RPMI8226 (cell line): Measurements from ENCODE around the gene MIEN1.
"Not testable (repeated sequence)": the region's sequence is repeated elsewhere in the genome, so short reads cannot be mapped to it uniquely, and the experiment has no call there.

ENCODE experiments used
- DNase-seq: peaks from one replicate; pipeline ENCODE4 v3.0.0-alpha.2; 2015

Gene MIEN1

GRCh38 chr17:39715375-39716072, 14.8 kb downstream of the MIEN1 start:
- no peak for DNase-seq

DNA sequence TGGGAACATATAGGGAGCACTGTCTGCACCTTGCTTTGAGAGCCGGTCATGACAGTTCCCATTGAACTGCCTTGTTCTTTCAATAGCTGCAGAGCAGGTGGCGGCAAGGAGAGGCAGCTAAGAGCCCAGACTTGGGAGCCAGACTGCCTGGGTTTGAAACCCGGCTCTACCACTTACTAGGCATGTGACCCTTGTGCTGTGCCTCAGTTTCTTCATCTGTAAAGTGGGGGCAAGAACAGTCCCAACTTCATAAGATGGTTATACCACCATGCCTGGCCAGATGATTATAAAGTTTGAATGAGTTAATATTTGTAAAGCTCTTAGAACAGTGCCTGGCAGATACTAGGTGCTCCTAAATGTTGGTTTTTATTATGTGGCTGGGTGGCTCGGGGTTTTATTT, 16.1 kb downstream of the MIEN1 start:
- no peak for DNase-seq

- no peak for DNase-seq
Measured at GRCh38 chr17:39711851-39712250, 18.5 kb downstream of the MIEN1 start.

GRCh38 chr17:39711071-39711470, 19.3 kb downstream of the MIEN1 start:
- not testable (repeated sequence) for DNase-seq

- no peak for DNase-seq
Measured at GRCh38 chr17:39709998-39710964, 20.1 kb downstream of the MIEN1 start.

DNA sequence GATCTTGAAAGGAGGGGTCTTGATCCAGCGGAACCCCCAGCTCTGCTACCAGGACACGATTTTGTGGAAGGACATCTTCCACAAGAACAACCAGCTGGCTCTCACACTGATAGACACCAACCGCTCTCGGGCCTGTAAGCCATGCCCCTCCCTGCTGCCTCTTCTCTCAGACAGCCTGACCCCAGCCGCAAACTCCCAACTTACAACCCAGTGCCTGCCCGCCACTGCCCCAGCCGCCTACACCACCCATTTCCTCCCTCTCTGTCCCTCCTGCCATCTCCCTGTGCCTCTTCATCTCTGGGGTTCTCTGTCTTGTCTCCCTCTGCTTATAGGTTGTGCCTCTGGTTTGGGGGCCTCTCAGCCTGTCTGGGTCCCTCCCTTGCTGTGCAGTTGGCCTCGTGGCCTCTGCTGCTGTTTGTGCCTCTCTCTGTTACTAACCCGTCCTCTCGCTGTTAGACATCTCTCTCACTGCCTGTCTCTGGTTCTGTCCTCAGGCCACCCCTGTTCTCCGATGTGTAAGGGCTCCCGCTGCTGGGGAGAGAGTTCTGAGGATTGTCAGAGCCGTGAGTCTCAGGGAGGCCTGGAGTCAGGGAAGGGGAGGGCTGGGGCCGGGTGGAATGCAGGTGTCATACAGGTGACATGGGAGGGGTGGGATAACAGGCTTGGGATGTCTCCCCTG, 20.9 kb downstream of the MIEN1 start:
- DNase-seq = no peak

DNA sequence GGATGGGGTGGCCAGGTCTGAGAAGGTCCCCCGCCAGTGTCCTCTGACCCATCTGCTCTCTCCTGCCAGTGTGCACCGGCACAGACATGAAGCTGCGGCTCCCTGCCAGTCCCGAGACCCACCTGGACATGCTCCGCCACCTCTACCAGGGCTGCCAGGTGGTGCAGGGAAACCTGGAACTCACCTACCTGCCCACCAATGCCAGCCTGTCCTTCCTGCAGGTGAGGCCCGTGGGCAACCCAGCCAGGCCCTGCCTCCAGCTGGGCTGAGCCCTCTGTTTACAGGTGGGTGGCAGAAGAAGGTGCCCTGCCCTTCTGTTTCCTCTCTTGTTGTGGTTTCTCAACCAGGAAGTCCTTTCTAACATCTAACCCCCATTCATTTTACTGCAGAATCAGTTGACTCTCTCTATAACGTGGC, 23.4 kb downstream of the MIEN1 start:
- DNase-seq = peak; percentile 40

- no peak for DNase-seq
Measured at GRCh38 chr17:39706383-39706782, 23.9 kb downstream of the MIEN1 start.

GRCh38 chr17:39705786-39706348, 24.5 kb downstream of the MIEN1 start:
- no peak for DNase-seq

DNA sequence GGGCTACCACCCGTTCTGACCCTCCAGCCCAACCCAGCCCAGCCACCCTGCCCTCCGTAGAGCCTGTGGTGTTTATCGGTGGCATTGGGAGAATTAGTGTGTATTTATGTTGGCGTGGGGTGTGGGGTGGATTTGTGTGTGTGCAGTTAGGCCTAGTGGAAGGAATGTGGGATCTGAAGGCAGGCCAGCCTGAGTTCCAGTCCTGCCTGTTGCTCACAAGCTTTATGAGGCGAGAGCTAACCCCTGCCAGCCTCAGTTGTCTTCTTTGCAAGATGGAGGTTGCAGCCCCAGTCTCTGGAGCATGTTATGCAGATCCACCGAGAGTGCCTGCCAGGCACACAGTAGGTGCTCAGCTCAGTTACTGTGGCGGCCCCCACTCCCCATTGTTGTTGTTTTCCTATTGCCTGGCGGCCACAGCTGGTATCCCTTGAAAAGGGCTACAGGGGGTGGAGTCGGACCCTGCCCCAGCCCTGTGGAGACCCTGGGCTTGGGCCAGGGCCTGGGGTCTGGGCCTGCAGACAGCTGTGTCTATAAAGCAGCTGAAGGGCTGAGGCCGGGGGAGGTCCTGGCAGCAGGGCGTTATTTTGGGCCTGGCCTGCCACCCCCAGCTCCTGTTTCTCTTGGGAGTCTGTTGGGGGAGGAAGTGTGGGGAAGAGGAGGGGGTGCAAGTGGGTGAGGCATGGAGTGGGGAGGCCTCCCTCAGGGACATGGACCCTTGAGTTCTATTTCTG, 25.3 kb downstream of the MIEN1 start:
- no peak for DNase-seq

DNA sequence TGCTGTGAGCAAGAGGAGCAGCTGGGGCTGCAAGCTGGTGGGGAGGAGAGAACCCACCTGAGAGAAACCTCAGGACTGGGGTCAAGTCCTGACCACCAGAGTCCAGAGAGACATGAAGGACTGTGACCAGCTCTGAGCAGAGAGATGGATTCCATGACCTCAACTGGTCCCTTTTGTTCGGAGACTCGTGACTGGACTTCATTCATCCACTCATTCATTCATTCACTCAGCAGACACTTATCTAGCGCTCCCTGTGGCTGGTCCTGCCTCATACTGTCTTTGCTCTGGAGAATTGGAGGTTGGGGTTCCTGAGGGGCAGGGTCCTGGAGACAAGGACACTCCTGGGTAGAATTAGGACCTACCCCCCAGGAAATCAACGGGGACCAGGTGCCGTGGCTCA, 26.4 kb downstream of the MIEN1 start:
- no peak for DNase-seq

DNA sequence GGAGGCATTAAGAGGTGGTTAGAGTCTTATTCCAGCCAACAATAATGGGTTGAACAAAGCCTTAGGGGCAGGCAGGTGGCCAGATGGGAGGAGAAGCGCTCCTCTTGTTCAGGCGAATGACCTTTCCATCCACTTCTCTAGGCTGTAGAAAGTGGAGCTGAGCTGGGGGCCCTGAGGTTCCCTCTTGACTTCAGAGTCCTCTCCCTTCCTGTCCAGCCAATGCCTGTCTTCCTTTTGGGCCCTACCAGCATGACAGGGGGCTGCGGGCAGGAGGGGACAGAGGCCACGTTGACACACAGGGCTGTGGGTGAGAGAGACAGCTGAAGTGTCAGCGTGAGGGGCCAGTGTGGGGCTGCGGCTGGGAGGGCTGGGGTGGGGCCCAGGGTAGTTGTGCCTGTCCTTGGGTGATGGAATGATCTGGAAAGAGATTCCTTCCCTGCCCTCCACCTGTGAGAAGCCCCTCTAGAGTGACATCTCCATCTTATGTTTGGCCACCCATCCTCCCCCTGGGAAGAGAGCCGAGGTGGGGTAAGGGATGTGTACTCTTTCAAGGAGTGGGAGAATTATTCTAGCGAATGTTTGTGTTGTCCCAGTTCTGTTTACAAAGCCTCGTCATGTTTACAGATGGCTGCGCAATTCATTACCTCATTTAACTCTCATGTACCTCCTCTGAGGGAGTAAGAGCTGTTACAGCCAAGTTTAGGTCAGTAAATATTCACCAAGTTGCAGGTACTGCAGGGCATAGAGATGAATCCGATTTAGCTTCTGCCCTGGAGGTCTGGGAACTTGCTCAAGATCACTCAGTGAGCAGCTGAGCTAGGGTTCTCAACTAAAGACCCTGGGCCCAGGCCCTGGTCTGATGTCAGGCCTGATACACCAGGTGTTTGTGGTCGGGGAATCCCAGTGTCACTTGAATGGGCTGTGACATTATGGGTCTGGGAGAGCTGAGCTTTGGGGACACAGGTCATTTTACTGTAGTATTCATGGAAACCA, 27.1 kb downstream of the MIEN1 start:
- DNase-seq = peak; percentile 46

- no peak for DNase-seq
Measured at GRCh38 chr17:39701784-39702422, 28.4 kb downstream of the MIEN1 start.

- DNase-seq = no peak
Measured at GRCh38 chr17:39701012-39701783, 29.1 kb downstream of the MIEN1 start.

GRCh38 chr17:39700148-39700987, 30.0 kb downstream of the MIEN1 start:
- DNase-seq = no peak

GRCh38 chr17:39699818-39700147, 30.5 kb downstream of the MIEN1 start, which contains the start of gene ERBB2:
Gene ERBB2 (plus strand): TSS chr17:39700064. CDS start chr17:39700239, 175 bp downstream.
- DNase-seq = no peak

DNA sequence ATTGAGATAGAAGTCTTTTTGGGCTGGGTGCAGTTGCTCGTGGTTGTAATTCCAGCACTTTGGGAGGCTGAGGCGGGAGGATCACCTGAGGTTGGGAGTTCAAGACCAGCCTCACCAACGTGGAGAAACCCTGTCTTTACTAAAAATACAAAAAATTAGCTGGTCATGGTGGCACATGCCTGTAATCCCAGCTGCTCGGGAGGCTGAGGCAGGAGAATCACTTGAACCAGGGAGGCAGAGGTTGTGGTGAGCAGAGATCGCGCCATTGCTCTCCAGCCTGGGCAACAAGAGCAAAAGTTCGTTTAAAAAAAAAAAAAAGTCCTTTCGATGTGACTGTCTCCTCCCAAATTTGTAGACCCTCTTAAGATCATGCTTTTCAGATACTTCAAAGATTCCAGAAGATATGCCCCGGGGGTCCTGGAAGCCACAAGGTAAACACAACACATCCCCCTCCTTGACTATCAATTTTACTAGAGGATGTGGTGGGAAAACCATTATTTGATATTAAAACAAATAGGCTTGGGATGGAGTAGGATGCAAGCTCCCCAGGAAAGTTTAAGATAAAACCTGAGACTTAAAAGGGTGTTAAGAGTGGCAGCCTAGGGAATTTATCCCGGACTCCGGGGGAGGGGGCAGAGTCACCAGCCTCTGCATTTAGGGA, 31.0 kb downstream of the MIEN1 start:
- not testable (repeated sequence) for DNase-seq

DNA sequence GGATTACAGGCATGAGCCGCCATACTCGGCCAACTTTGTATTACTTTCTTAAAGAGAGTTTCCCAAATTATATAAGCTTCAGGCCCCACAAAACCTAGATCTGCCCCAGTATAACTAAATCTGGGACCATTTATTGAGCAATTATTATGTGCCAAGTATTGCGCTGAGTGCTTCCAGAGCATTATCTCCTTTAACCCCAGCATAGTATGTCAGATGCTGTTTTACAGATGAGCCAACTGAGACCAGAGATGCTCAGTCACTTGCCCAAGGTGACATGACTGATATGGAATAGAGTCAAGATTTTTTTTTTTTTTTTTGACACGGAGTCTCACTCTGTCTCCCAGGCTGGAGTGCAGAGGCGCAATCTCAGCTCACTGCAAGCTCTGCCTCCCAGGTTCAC, 32.4 kb downstream of the MIEN1 start:
- no peak for DNase-seq
